Natural killer cell treated with Interleukin-12 subunit alpha and Interleukin-12 subunit beta and Interleukin-15 and Interleukin-18, amount 100 ng/mL, for 72 hours (primary cell): Measurements from ENCODE around the gene VPS13D. TPM values are rescaled to one million over a fixed set of nuclear protein-coding genes. Genes with fewer than 3 reads are reported as not detected.
A peak's percentile ranks its signal among the peaks of the same experiment; 100 is the strongest.
"Not testable (repeated sequence)": the region's sequence is repeated elsewhere in the genome, so short reads cannot be mapped to it uniquely, and the experiment has no call there.

Experiments
- ATAC-seq, 2 donors: fragments of 150-1000 bp; cut with Tn5 transposase in 1 of 2; sonication (Bioruptor Pico), chemical (Tn5 transposase) in 1 of 2; 2 replicates each; pipeline ENCODE4 v1.10.0; 2021
- DNase-seq: peaks from one replicate; pipeline ENCODE4 v3.0.0; 2022; ENCODE audit warnings: low spot score
- H3K27ac Mint-ChIP-seq, 2 donors: 1 replicate in 1 of 2; 2 replicates in 1 of 2; pipeline ENCODE4 v1.8.0; 2022; ENCODE audit warnings: mixed read lengths in 2 of 2, mild to moderate bottlenecking in 1 of 2, moderate library complexity in 1 of 2
- H3K27me3 Mint-ChIP-seq, 2 donors: 1 replicate in 1 of 2; 2 replicates in 1 of 2; pipeline ENCODE4 v1.8.0; 2022; ENCODE audit warnings: mixed read lengths in 2 of 2
- H3K36me3 Mint-ChIP-seq: one replicate; pipeline ENCODE4 v1.8.0; 2022; ENCODE audit warnings: mixed read lengths
- H3K4me1 Mint-ChIP-seq, 2 donors: 1 replicate in 1 of 2; 2 replicates in 1 of 2; pipeline ENCODE4 v1.8.0; 2022; ENCODE audit warnings: low read depth in 2 of 2, mixed read lengths in 2 of 2, mild to moderate bottlenecking in 1 of 2
- H3K4me3 Mint-ChIP-seq: one replicate; pipeline ENCODE4 v1.8.0; 2022; ENCODE audit warnings: mixed read lengths
- H3K9me3 Mint-ChIP-seq: 2 replicates; pipeline ENCODE4 v1.8.0; 2022; ENCODE audit warnings: mixed read lengths
- total RNA-seq, 2 donors: library from RNA; stranded (reverse); gene quantifications; one replicate each; pipeline ENCODE4 v1.2.3, GENCODE V29; 2022

VPS13D gene
- total RNA-seq, 2 donors from 2014 or later = 41.8 to 71.7 TPM

DNA sequence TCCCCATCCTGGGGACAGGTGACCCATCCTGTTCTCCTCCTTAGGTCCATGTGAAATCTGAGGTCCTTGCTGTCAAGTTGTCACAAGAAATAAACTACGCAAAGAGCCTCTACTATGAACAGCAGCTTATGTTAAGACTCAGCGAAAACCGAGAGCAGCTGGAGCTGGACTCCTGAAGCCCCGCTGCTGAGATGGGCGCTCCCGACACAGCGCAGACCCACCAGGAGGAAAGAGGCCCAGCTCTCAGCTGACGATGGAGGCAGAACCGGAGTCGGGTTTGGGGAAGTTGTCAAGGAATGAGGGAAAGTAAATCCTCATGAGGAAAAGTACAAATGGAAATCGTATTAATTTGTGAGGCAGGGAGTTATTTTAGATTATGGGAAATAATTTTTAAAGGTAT, 279.0 kb downstream of the VPS13D start:
- H3K4me1 Mint-ChIP-seq = peaks cover 26 to 27% of the 10 kb centered on the region in 2 donors
- H3K4me3 Mint-ChIP-seq = no peak overlapping the region

DNA sequence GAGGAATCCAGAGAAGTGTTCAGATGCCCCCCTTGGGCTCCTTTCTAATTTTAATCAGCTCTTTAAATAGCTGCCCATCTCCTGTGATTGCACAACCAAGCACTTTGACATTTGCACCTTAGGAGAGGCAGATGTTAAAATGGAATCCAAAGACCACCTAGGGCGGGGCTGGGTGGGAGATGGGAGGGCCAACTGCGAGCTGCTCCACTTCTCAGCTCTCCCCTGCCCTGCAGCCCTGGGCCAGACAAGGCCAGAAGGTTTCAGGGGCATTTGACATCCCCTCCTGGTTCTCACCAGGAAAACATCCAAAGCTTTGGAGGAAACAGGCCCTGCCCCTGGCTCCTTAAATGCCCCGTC, 281.3 kb downstream of the VPS13D start:
- H3K36me3 Mint-ChIP-seq = peaks cover 4% of the 10 kb centered on the region
- DNase-seq (no peak), ATAC-seq (no peak)
- H3K4me3 Mint-ChIP-seq = peak overlapping the region; percentile 80
- H3K9me3 Mint-ChIP-seq = no peaks in the 10 kb centered on the region
- H3K27me3 Mint-ChIP-seq = no peaks in the 10 kb centered on the region
- H3K27ac Mint-ChIP-seq = peak overlapping the region; percentile 93 to 99
- peaks cover 26 to 31% of the 10 kb centered on the region in 2 donors for H3K4me1 Mint-ChIP-seq

More for the DNA sequence above, 279.0 kb downstream of the VPS13D start:
- peak overlapping the region; percentile 93 to 99 for H3K27ac Mint-ChIP-seq
- no peak for DNase-seq
- H3K36me3 Mint-ChIP-seq = peaks cover 8% of the 10 kb centered on the region
- no peak for ATAC-seq
- H3K9me3 Mint-ChIP-seq = no peaks in the 10 kb centered on the region
- H3K27me3 Mint-ChIP-seq = no peaks in the 10 kb centered on the region

DNA sequence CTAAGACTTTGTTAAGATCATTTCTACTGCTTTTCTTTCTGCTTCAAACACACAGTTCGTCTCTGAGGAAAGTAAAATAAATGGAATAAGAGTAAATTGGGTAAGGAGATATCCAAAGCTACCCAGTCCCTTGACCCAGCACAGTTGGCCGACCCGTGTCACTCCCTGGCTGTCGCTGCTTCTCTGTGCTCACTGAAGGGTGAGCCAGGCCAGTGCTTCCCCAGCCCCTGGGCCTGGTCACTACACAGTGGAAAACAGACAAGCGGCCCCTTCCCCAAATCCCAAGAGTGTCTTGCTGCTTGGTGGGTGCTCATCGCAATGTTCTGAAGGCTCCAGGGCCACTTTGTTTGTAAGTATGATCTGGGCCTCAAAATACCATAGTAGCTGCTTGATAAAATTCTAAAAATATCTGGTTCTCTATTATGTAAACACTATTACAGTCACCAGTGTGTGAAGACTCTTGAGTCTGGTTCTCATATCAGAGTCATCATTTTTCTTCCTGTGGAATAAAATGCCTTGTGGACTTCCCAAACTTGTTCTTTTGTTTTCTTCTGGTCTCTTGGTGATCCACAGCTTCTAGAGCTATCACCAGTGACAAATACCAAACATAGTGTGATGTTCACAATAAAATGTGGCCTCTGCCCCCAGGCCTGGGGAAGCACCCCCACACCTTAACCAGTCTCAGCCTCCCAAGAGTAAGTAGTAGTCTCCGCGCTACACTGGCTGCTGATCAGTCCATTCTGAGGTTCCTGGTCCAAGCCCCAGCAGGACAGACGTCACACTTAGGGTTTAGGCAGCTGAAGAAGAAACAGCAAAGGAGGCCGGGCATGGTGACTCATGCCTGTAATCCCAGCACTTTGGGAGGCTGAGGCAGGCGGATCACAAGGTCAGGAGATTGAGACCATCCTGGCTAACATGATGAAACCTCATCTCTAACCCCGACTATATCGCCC, 282.0 kb downstream of the VPS13D start:
- H3K27me3 Mint-ChIP-seq = no peaks in the 10 kb centered on the region
- peaks cover 26 to 31% of the 10 kb centered on the region in 2 donors for H3K4me1 Mint-ChIP-seq
- H3K36me3 Mint-ChIP-seq = peaks cover 4% of the 10 kb centered on the region
- no peaks in the 10 kb centered on the region for H3K9me3 Mint-ChIP-seq
- peak overlapping the region; percentile 18 for H3K4me3 Mint-ChIP-seq
- ATAC-seq (no peak), DNase-seq (no peak)
- H3K27ac Mint-ChIP-seq = peak overlapping the region; percentile 93 to 99

DNA sequence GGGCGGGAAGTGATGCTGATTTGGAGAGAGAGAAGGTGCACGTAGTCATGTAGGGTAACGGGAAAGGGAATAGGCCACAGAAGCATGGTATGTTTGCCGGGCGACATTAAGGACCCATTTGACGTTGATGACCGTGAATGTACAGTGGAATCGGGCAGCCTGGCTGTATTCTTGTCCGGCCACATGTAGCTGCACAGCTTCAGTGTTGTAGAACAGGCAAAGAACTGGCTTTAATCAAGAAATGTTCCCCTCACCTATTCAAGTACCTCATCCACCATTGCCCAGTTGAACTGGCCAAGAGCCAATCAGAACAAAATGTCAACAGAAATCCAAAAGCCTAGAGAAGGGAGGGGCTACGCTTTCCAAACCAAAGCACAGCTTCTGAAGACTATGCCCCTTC, 283.4 kb downstream of the VPS13D start:
- peaks cover 26 to 31% of the 10 kb centered on the region in 2 donors for H3K4me1 Mint-ChIP-seq
- no peaks in the 10 kb centered on the region for H3K27me3 Mint-ChIP-seq
- no peaks in the 10 kb centered on the region for H3K9me3 Mint-ChIP-seq
- peaks cover 4% of the 10 kb centered on the region for H3K36me3 Mint-ChIP-seq
- no peak overlapping the region for H3K4me3 Mint-ChIP-seq
- DNase-seq (no peak), ATAC-seq (no peak)
- H3K27ac Mint-ChIP-seq = peak overlapping the region; percentile 15 to 93

DNA sequence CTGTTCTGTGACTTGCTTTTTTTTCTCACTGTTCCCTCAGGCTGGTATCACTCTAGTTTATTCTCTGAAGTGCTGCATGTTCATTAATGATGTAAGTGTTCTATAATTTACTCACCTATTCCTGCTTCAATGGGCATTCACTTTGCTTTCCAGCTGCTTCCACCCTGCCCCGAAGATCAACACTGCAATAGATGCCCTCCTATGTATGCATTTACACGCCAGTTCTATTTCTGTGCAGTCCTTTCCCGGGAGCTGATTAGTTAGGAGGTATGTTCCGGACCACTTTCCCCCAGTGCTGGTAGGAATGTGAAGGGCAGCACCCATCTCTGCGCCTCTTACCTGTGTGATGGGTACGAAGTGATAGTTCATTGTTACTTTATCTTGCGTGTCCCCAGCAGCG, 284.8 kb downstream of the VPS13D start:
- H3K27ac Mint-ChIP-seq = peak overlapping the region; percentile 42 to 76
- no peak for ATAC-seq
- peaks cover 4% of the 10 kb centered on the region for H3K36me3 Mint-ChIP-seq
- no peak overlapping the region for H3K4me3 Mint-ChIP-seq
- no peak for DNase-seq
- peaks cover 35 to 40% of the 10 kb centered on the region in 2 donors for H3K4me1 Mint-ChIP-seq
- H3K27me3 Mint-ChIP-seq = no peaks in the 10 kb centered on the region
- H3K9me3 Mint-ChIP-seq = no peaks in the 10 kb centered on the region

DNA sequence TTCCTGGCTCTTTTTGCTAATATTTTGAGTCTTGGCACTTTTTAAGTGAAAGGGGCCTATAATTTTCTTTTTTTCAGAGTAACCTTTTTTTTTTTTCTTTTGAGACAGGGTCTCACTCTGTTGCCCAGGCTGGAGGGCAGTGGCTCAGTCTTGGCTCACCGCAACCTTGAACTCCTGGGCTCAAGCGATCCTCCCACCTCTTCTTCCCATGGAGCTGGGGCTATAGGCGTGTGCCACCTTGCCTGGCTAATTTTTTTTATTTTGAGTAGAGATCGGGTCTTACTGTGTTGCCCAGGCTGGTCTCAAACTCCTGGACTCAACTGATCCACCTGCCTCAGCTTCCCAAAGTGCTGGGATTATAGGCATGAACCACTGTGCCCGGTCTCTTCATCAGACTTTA, 285.4 kb downstream of the VPS13D start:
- peak overlapping the region in 1 of 2 donors; percentile 76 for H3K27ac Mint-ChIP-seq
- no peak for ATAC-seq
- no peaks in the 10 kb centered on the region for H3K9me3 Mint-ChIP-seq
- H3K4me1 Mint-ChIP-seq = peaks cover 32 to 37% of the 10 kb centered on the region in 2 donors
- no peaks in the 10 kb centered on the region for H3K27me3 Mint-ChIP-seq
- H3K36me3 Mint-ChIP-seq = peaks cover 4% of the 10 kb centered on the region
- H3K4me3 Mint-ChIP-seq = no peak overlapping the region
- no peak for DNase-seq

DNA sequence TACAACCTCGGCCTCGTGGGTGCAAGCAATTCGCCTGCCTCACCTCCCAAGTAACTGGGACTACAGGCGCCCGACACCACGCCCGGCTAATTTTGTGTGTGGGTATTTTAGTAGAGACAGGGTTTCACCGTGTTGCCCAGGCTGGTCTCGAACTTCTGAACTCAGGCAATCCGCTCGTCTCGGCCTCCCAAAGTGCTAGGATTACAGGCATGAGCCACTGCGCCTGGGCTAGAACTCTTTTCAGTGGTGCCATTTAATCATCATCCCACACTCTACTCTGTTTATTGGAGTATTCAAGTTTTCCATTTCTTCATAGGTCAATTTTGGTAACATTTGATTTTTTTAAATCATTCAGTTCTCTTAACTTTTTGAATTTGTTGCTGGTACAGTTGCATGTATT, 286.9 kb downstream of the VPS13D start:
- H3K4me3 Mint-ChIP-seq = no peak overlapping the region
- H3K9me3 Mint-ChIP-seq = no peaks in the 10 kb centered on the region
- H3K27me3 Mint-ChIP-seq = no peaks in the 10 kb centered on the region
- DNase-seq (no peak), ATAC-seq (no peak)
- H3K4me1 Mint-ChIP-seq = peaks cover 20 to 26% of the 10 kb centered on the region in 2 donors
- no peaks in the 10 kb centered on the region for H3K36me3 Mint-ChIP-seq
- H3K27ac Mint-ChIP-seq = peak overlapping the region in 1 of 2 donors; percentile 14

DNA sequence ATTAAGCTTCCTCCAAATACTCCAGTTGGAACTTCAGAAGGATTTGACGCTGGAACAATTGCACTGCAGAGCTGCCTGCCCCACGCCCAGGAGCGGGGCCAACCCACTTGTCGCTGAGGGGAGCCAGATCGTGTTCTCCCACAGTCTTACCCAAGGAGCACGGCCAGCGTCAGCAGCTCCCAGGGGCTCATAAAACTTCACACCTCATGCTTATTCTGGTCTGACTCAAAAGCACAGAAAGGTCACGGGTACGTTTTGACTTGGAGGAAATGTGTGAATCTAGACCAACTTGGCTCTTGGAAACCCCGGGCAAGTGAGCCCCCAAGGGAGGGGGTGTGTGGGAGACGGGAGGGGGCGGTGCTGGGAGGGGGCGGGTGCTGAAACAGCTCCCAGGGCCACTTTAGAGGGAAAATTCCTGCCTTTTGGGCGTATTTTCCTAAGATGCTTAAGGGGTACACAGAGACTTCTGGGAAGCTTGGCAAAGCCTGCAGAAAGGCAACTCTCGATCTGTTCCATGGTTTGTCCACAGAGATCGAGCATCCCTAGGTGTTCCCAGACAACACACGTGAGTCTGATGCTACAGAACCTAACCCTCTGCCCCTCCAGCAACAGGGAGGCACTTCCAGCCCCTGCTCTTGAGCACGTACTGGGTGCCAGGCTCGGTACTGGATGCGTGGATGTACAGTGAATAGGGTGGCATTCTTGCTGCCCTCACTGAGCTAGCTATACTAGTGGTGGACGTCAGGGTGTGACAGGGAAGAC, 289.3 kb downstream of the VPS13D start:
- Mint-ChIP-seq H3K9me3 (no peaks in the 10 kb centered on the region), H3K27me3 (no peaks in the 10 kb centered on the region), H3K27ac (peak overlapping the region; percentile 23 to 80), H3K4me1 (peaks cover 16 to 21% of the 10 kb centered on the region in 2 donors), H3K4me3 (peak overlapping the region; percentile 52), H3K36me3 (no peaks in the 10 kb centered on the region)
- DNase-seq (no peak), ATAC-seq (peak; percentile 93 to 98)

DNA sequence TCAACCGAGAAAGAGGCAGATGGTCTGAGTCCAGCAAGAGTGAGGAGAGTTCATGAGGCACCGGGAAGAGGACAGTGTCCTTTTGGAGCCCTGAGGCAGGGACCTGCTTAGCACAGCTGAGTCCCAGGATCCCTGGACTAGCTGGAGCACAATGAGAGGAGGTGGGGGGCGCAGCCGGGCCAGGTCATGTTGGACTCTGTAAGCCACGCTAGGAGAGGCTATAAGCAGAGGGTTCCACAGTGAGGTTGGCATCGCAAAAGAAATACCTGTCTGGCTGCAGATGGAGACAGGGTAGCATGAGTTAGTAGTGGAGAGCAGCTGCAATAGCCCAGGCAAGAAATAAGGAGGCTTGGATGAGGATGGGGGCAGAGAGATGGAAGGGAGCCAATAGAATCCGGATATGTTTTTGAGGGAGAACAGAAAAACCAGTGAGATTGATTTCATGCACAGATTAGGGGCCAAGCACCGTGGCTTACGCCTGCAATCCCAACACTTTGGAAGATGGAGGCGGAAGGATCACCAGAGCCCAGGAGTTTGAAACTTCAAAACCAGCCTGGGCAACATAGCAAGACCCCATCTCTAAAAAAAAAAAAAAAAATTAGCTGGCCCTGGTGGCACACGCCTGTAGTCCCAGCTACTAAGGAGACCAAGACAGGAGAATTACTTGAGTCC, 290.0 kb downstream of the VPS13D start:
- Mint-ChIP-seq H3K4me1 (peaks cover 16% of the 10 kb centered on the region in 2 donors), H3K27me3 (no peaks in the 10 kb centered on the region), H3K4me3 (peak overlapping the region; percentile 52), H3K9me3 (no peaks in the 10 kb centered on the region), H3K36me3 (no peaks in the 10 kb centered on the region), H3K27ac (peak overlapping the region; percentile 23 to 80)
- DNase-seq = no peak
- ATAC-seq = no peak

DNA sequence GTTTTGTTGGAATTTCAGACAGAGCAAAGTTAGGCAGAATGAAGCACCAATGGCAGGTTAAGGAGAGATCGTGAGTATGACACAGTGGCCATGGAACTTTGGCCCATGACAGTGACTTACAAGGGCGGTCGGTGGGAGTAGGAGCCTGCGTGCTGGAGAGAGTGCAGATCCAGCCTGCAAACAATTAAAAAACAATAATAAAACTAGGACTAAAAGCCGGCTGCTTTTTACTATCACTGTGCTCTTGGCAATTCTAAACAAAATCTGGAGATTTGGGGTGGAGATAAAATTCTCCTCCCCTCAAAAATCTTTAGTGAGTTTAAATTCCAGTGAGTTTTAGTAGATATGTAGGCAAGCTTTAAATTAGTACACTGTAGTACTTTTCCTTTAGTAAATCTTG, 291.3 kb downstream of the VPS13D start:
- Mint-ChIP-seq H3K4me1 (peaks cover 16 to 23% of the 10 kb centered on the region in 2 donors), H3K27me3 (no peaks in the 10 kb centered on the region), H3K27ac (no peak overlapping the region), H3K4me3 (no peak overlapping the region), H3K36me3 (no peaks in the 10 kb centered on the region), H3K9me3 (no peaks in the 10 kb centered on the region)
- ATAC-seq (no peak), DNase-seq (no peak)

DNA sequence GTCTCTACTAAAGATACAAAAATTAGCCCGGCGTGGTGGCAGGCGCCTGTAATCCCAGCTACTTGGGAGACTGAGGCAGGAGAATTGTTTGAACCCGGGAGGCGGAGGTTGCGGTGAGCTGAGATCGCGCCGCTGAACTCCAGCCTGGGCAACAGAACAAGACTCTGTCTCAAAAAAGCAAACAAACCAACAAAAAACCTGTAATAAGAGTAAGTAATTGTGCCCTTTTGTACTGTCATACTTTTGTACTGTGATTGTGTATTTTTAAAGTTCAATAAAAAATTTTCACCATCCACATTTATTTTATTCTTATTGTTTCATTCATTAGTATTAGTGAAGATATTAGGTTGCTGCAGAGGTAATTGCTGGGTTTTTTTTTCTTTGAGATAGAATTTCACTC, 292.9 kb downstream of the VPS13D start:
- DNase-seq, H3K27me3 Mint-ChIP-seq, H3K36me3 Mint-ChIP-seq, H3K27ac Mint-ChIP-seq, H3K9me3 Mint-ChIP-seq, ATAC-seq, H3K4me3 Mint-ChIP-seq: not testable (repeated sequence)
- peaks cover 16 to 23% of the 10 kb centered on the region in 2 donors for H3K4me1 Mint-ChIP-seq

DNA sequence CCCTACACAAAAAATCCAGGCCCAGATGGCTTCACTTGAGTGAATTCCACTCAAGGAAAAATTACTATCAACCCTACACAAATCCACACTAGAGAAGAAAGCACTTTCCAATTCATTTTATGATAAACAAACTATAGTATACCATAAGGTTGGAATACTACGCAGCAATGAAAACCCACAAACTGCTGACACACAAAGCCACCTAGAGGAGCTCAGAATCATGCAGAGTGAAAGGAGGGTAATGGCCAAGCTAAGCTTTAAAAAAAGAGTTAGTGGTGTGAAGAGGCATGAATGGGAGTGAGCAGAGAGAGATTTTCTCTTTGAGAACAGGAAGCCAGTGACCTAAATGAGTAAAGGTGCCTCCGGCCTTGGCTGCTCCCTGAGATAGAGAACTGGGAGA, 294.4 kb downstream of the VPS13D start:
- ATAC-seq (no peak), DNase-seq (no peak)
- Mint-ChIP-seq H3K4me1 (peaks cover 7 to 15% of the 10 kb centered on the region in 2 donors), H3K27ac (peak overlapping the region in 1 of 2 donors; percentile 84), H3K4me3 (no peak overlapping the region), H3K27me3 (no peaks in the 10 kb centered on the region), H3K9me3 (no peaks in the 10 kb centered on the region), H3K36me3 (no peaks in the 10 kb centered on the region)

DNA sequence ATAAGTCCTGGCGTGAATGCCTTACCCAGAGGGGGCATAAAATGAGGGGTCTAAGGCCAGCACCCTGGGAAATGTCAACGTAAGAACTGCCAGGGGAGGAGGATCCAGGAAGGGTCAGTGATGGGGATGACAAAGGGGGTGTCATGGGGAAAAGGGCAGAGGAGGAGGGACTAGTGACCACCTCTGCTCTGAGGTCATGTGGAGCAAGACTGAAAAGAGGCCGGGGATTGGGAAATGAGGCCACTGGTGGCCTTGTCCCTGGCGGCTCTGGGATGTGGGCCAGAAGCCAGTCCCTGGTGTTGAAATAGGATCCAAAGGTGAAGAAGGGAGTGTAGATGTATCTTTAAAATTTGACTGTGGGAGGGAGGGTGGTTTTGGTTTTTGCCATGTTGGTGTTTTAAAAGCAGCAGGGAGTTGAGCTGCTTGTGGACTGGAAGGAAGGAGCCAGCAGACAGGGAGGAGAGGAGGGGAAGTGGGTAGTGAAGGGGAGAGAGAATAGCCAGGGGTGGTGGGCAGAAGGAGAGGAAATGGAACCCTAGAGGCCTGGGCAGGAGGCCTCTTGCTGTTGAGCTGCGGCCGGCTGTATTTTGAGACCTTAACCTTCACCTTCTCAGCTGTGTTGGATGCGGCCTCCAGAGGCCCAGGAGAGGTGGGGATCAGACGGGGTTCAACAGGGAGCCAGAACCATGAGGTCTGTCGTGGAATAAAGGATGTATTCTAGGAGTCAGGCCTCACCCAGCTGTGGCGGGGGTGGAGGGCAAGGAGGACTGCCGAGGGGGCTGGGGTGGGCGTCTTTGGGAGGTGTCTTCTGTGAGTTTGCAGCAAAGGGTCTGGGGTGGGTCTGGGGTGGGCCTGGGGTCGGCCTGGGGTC, 295.7 kb downstream of the VPS13D start:
- H3K27ac Mint-ChIP-seq = peak overlapping the region in 1 of 2 donors; percentile 84
- H3K9me3 Mint-ChIP-seq = no peaks in the 10 kb centered on the region
- no peak for ATAC-seq
- no peak overlapping the region for H3K4me3 Mint-ChIP-seq
- no peak for DNase-seq
- no peaks in the 10 kb centered on the region for H3K36me3 Mint-ChIP-seq
- H3K4me1 Mint-ChIP-seq = peaks cover 0 to 9% of the 10 kb centered on the region in 2 donors
- H3K27me3 Mint-ChIP-seq = no peaks in the 10 kb centered on the region
